ENCODE measurements around the gene OPCML. TPM values are rescaled to one million over a fixed set of nuclear protein-coding genes. Genes with fewer than 3 reads are reported as not detected.

OPCML gene
- total RNA-seq, 1 donor, result not detected

DNA sequence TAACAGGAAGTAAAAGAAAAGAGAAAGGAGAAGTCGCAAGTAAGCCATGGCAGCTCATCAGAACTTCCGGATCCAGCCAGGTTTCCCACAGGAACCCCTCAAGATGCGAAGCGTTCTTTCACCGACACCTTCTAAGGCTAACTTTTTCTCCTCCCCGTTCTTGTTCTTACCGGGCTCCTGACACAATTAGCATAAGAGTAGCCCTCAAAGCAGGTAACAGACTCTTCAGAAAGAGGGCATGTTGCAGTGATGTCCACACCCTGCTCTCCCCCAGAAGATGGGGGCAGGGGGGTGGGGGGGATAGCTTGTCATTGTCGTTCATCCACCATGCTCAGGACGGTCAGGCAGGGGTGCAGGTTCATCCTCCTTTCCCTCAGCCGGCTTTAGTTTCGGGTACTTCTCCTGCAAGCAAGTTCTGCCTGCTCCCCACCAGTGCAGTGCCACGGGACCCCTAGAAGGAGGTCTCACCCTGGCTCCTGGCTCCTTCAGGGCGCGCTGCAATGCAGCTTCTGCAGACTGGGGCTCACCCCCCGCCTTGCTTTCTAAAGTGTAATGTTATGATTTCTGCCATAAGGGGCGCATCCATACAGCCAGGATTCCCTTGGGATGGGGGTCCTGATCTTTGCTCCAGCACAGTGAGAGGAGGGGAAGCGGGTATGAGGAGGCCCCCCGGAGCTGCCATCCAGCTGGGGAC lies 2.3 kb downstream of the OPCML start:
- no peak overlapping the region for H3K4me3 ChIP-seq (ENCODE audit: low read depth, low read length)
- DNase-seq (ENCODE audit: low read depth), result no peak
- TF ChIP-seq, protein P1, sequence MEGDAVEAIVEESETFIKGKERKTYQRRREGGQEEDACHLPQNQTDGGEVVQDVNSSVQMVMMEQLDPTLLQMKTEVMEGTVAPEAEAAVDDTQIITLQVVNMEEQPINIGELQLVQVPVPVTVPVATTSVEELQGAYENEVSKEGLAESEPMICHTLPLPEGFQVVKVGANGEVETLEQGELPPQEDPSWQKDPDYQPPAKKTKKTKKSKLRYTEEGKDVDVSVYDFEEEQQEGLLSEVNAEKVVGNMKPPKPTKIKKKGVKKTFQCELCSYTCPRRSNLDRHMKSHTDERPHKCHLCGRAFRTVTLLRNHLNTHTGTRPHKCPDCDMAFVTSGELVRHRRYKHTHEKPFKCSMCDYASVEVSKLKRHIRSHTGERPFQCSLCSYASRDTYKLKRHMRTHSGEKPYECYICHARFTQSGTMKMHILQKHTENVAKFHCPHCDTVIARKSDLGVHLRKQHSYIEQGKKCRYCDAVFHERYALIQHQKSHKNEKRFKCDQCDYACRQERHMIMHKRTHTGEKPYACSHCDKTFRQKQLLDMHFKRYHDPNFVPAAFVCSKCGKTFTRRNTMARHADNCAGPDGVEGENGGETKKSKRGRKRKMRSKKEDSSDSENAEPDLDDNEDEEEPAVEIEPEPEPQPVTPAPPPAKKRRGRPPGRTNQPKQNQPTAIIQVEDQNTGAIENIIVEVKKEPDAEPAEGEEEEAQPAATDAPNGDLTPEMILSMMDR (IDR thresholded peaks at IDR 0.05; ENCODE audit: insufficient read depth, low read depth, low read length), result no peak

DNA sequence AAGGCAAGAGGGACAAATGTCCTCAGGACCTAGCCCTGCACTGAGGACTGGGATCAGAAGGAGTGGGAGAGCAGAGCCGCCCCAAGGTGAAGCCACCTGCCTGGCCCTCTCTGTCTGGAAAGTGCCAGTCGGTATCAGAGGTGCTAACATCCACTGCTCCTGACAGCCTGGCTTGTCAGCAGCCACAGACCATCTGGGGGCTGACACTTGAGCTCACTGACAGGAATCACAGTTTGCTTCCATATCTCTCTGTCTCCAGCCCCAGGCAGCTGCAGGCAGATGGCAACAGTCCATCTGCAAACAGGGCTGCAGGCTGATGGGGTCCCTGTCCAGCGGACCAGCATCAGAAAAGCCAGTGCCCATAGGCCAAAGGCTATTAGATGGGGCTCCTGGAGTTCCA lies 5.5 kb downstream of the OPCML start:
- TF ChIP-seq, protein P1 (IDR thresholded peaks at IDR 0.05; ENCODE audit: insufficient read depth, low read depth, low read length), result no peak
- no peak overlapping the region for H3K4me3 ChIP-seq (ENCODE audit: low read depth, low read length)

DNA sequence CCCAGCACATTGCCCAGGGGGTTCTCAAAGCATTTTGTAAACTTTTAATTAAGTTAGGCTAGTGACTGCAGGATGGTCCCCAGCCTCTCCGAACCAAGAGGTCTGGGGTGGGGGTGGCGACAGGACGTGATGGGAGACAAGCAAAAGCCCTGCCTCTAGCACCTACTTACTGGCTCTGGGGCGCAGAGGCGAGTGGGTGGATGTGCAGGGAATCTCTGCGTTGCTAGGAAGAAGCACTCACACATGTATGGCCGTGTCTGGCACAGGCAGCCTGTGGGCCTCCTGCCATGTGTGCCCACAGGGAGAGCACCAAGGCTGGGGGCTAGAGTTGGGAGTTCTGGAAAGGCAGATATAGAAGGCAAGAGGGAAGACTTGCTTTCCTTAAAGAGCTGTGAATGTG lies 6.3 kb downstream of the OPCML start:
- H3K4me3 ChIP-seq (ENCODE audit: low read depth, low read length), result no peak overlapping the region
- TF ChIP-seq, protein P1 (IDR thresholded peaks at IDR 0.05; ENCODE audit: insufficient read depth, low read depth, low read length), result no peak
- no peak for DNase-seq (ENCODE audit: low read depth)

More for the DNA sequence above, 5.5 kb downstream of the OPCML start:
- DNase-seq (ENCODE audit: low read depth), result no peak

DNA sequence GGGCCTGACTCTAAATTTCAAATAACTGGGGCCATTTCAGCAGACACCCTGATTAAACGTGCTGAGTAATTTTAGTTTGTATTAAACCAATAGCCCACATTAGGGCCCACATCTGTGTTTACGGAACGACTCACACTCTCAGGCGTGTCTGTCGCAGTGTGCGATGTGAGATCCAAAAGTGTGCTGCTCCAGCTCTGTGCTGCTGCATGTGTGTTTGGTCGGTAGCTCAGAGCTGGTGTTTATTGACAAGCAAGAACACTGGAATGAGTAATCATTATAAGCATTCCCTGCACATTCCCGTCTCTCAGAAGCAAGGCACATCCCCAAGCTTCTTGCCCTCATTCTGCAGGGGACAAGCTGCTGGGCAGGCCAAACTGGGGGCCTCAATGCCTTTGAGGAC lies 7.8 kb downstream of the OPCML start:
- DNase-seq (ENCODE audit: low read depth), result no peak
- TF ChIP-seq, protein P1 (IDR thresholded peaks at IDR 0.05; ENCODE audit: insufficient read depth, low read depth, low read length), result no peak
- H3K4me3 ChIP-seq (ENCODE audit: low read depth, low read length), result no peak overlapping the region

DNA sequence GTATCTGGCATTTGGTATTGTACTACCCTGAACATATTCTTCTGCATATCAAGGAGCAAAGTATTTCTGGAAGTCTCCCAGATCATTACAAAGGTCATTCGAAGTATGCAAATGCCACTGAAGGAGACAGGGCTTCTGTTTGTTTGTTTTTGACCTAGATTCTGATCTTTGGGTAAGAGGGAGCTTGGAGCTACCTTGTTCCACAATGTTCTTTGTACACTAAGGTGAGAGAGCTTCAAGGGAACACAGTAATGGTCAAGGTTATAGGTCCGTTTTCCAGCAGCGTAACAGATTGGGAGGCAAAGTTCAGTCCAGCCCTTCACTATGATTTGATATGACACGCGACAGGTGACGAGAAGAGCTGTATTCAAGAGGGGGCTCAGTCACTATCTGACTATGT lies 10.0 kb downstream of the OPCML start:
- TF ChIP-seq, protein P1 (IDR thresholded peaks at IDR 0.05; ENCODE audit: insufficient read depth, low read depth, low read length), result no peak
- no peak overlapping the region for H3K4me3 ChIP-seq (ENCODE audit: low read depth, low read length)
- DNase-seq (ENCODE audit: low read depth), result no peak

DNA sequence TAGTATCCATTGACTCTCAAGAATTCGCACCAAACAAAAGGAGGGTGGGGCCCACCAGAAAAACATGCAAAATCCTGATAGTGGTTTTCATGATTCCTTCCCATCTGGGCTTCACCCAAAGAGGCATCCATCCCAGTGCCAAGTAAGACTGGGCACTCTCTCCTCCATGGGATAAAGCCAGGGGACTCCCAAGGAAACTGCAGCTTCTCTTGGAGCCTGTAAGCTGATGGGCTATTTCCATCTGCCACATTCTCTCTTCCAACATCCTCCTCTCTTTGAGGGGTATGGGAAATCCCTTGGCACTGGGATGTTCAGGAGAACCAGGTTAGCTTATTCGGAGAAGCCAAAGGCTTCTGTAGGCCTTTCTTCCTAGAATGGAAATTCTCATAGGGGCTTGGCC lies 10.8 kb downstream of the OPCML start:
- TF ChIP-seq, protein P1 (IDR thresholded peaks at IDR 0.05; ENCODE audit: insufficient read depth, low read depth, low read length), result no peak
- H3K4me3 ChIP-seq (ENCODE audit: low read depth, low read length), result no peak overlapping the region
- no peak for DNase-seq (ENCODE audit: low read depth)

DNA sequence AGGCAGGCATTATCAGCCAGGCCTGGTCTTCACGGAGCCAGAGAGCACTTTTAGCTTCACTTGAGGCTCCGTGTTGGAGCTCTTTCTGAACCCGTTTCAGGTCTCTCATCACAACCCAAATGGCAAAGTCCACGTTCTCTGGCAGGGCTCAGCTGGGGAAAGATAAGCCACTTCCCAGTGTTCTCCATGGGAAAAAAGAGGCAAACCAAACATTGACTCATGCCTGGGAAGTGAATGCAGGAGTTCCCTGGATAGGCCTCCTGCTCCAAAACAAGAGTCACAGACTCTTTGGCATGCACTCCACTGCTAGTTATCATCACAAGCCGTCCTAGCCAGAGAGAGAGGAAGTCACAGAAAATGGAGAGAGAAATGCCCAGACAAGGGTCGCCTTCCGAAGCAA lies 11.6 kb downstream of the OPCML start:
- no peak overlapping the region for H3K4me3 ChIP-seq (ENCODE audit: low read depth, low read length)
- TF ChIP-seq, protein P1 (IDR thresholded peaks at IDR 0.05; ENCODE audit: insufficient read depth, low read depth, low read length), result no peak
- DNase-seq (ENCODE audit: low read depth), result no peak
